Esophagus (tissue), 2 donors: ENCODE results near the gene AP3M1. TPM values are rescaled to one million over a fixed set of nuclear protein-coding genes. Genes with fewer than 3 reads are reported as not detected.

Experiments used
- H3K27ac ChIP-seq, 2 donors: one replicate each; pipeline ENCODE4 v1.5.1; 2013; ENCODE audit warnings: low read depth in 2 of 2, mild to moderate bottlenecking in 2 of 2, inconsistent platforms in 1 of 2, low read length in 1 of 2, moderate library complexity in 1 of 2
- H3K27me3 ChIP-seq, 2 donors: one replicate each; pipeline ENCODE4 v1.6.1; 2013; ENCODE audit warnings: low read length in 2 of 2, control low read depth in 1 of 2, mild to moderate bottlenecking in 1 of 2; ENCODE audit not compliant: insufficient read depth in 2 of 2, control insufficient read depth in 1 of 2
- H3K36me3 ChIP-seq, 2 donors: one replicate each; pipeline ENCODE4 v1.6.1; 2013; ENCODE audit warnings: low read length in 1 of 2; ENCODE audit not compliant: control insufficient read depth in 2 of 2, insufficient read depth in 2 of 2
- H3K4me1 ChIP-seq, 2 donors: one replicate each; pipeline ENCODE4 v1.6.1; 2013; ENCODE audit warnings: low read length in 1 of 2; ENCODE audit not compliant: control insufficient read depth in 2 of 2, insufficient read depth in 2 of 2
- H3K4me3 ChIP-seq, 2 donors: one replicate each; pipeline ENCODE4 v1.5.1; 2013; ENCODE audit warnings: low read length in 2 of 2, mild to moderate bottlenecking in 2 of 2, low read depth in 1 of 2, moderate library complexity in 1 of 2
- H3K9me3 ChIP-seq, 2 donors: one replicate each; pipeline ENCODE4 v1.6.1; 2013; ENCODE audit warnings: mild to moderate bottlenecking in 2 of 2, low read depth in 1 of 2, low read length in 1 of 2, moderate library complexity in 1 of 2; ENCODE audit not compliant: control insufficient read depth in 2 of 2, insufficient read depth in 1 of 2
- WGBS, 2 donors: extraction: QIAGEN DNeasy Blood & Tissue Kit; methylation state at CpG; one replicate each; pipeline ENCODE4 v1.1.7; 2013; 5-methylcytosine and 5-hydroxymethylcytosine counted together
- polyA plus RNA-seq, 2 donors: library from polyadenylated mRNA; stranded (reverse); fragments of 200-250 nt; gene quantifications; one replicate each; pipeline ENCODE4 v1.2.3, GENCODE V29; 2013
- donor health status: healthy with polysubstance abuse.
- donor health status: Bipolar disorder and iron deficiency.

Gene AP3M1
- polyA plus RNA-seq, 2 donors = 7.1 to 13.4 TPM

GRCh38 chr10:74077416-74077815 is 73.2 kb downstream of the AP3M1 start:
- H3K27me3 ChIP-seq = no peaks in the 10 kb centered on the region
- H3K4me3 ChIP-seq = no peak overlapping the region
- H3K27ac ChIP-seq = no peak overlapping the region
- peaks cover 3 to 7% of the 10 kb centered on the region in 2 donors for H3K36me3 ChIP-seq
- WGBS, 2 donors = 94% methylated on average over 4 of the region's 4 CpGs
- H3K4me1 ChIP-seq = peaks cover 0 to 2% of the 10 kb centered on the region in 2 donors
- no peaks in the 10 kb centered on the region for H3K9me3 ChIP-seq

- H3K36me3 ChIP-seq = peaks cover 3 to 7% of the 10 kb centered on the region in 2 donors
- H3K27ac ChIP-seq = no peak overlapping the region
- no peaks in the 10 kb centered on the region for H3K27me3 ChIP-seq
- peaks cover 0 to 2% of the 10 kb centered on the region in 2 donors for H3K4me1 ChIP-seq
- no peak overlapping the region for H3K4me3 ChIP-seq
- 82 to 83% methylated on average over 2 of the region's 2 CpGs for WGBS, 2 donors
- no peaks in the 10 kb centered on the region for H3K9me3 ChIP-seq
Measured at GRCh38 chr10:74076961-74077360, 73.7 kb downstream of the AP3M1 start.

GRCh38 chr10:74075906-74076305 is 74.7 kb downstream of the AP3M1 start:
- Histone ChIP-seq H3K36me3 (peaks cover 3 to 7% of the 10 kb centered on the region in 2 donors), H3K27ac (no peak overlapping the region), H3K4me3 (no peak overlapping the region), H3K4me1 (peaks cover 0 to 2% of the 10 kb centered on the region in 2 donors), H3K27me3 (no peaks in the 10 kb centered on the region), H3K9me3 (no peaks in the 10 kb centered on the region)
- 90 to 91% methylated on average over 5 of the region's 5 CpGs for WGBS, 2 donors

GRCh38 chr10:74072503-74072902 is 78.1 kb downstream of the AP3M1 start:
- peaks cover 7 to 8% of the 10 kb centered on the region in 2 donors for H3K36me3 ChIP-seq
- no peaks in the 10 kb centered on the region for H3K9me3 ChIP-seq
- no peaks in the 10 kb centered on the region for H3K27me3 ChIP-seq
- WGBS, 2 donors = 82 to 84% methylated on average over 6 of the region's 6 CpGs
- no peak overlapping the region for H3K27ac ChIP-seq
- peaks cover 0 to 2% of the 10 kb centered on the region in 2 donors for H3K4me1 ChIP-seq
- no peak overlapping the region for H3K4me3 ChIP-seq

- no peaks in the 10 kb centered on the region for H3K27me3 ChIP-seq
- H3K36me3 ChIP-seq = peaks cover 7 to 8% of the 10 kb centered on the region in 2 donors
- H3K4me1 ChIP-seq = no peaks in the 10 kb centered on the region
Measured at GRCh38 chr10:74071157-74071556, 79.5 kb downstream of the AP3M1 start.

More at GRCh38 chr10:74071157-74071556, 79.5 kb downstream of the AP3M1 start:
- no peaks in the 10 kb centered on the region for H3K9me3 ChIP-seq
- no peak overlapping the region for H3K27ac ChIP-seq
- no peak overlapping the region for H3K4me3 ChIP-seq

Other genes with a start within 250 kb of the AP3M1 start
- gene PLAU, start 239.7 kb downstream of the AP3M1 start, polyA plus RNA-seq = 10 to 100 TPM in 1 of 2 donors, 1 to 10 TPM in 1; 7.0 to 13.7 TPM
- 10 to 100 TPM; 25.0 to 41.4 TPM for gene VCL, start 152.7 kb downstream of the AP3M1 start, polyA plus RNA-seq
- gene ADK, start 393 bp upstream of the AP3M1 start, polyA plus RNA-seq = 10 to 100 TPM; 27.3 to 45.2 TPM